Suprapubic skin (tissue), 4 donors: ENCODE results near the gene AKAP13. TPM values are rescaled to one million over a fixed set of nuclear protein-coding genes. Genes with fewer than 3 reads are reported as not detected.
A peak's percentile ranks its signal among the peaks of the same experiment; 100 is the strongest.

ENCODE experiments used
- DNase-seq, 2 donors: peaks; one replicate each; pipeline ENCODE4 v3.0.0-alpha.2; 2019; ENCODE audit warnings: low spot score in 2 of 2
- H3K27ac ChIP-seq: fragments of 200-600 bp; sonication (generic); one replicate; pipeline ENCODE4 v1.5.1; 2019
- H3K27me3 ChIP-seq: fragments of 200-600 bp; sonication (generic); one replicate; pipeline ENCODE4 v1.5.1; 2019
- H3K36me3 ChIP-seq: fragments of 200-600 bp; sonication (generic); one replicate; pipeline ENCODE4 v1.5.1; 2019
- H3K4me1 ChIP-seq: fragments of 200-600 bp; sonication (generic); one replicate; pipeline ENCODE4 v1.5.1; 2019
- H3K4me3 ChIP-seq: fragments of 200-600 bp; sonication (generic); one replicate; pipeline ENCODE4 v1.5.1; 2019; ENCODE audit warnings: mild to moderate bottlenecking
- H3K9me3 ChIP-seq: fragments of 200-600 bp; sonication (generic); one replicate; pipeline ENCODE4 v1.5.1; 2019
- EP300 ChIP-seq: sonication (generic); formaldehyde crosslinking; IDR thresholded peaks from one replicate; pipeline ENCODE4 v1.6.1; 2017; ENCODE audit warnings: antibody characterized with exemption
- POLR2A ChIP-seq, 2 donors: fragments of 450-650 bp; IDR thresholded peaks; one replicate each; pipeline ENCODE4 v1.6.1; 2017; ENCODE audit warnings: antibody characterized with exemption in 2 of 2, mild to moderate bottlenecking in 2 of 2, moderate library complexity in 2 of 2
- POLR2AphosphoS5 ChIP-seq, 3 donors: sonication (generic); formaldehyde crosslinking; IDR thresholded peaks; one replicate each; pipeline ENCODE4 v1.6.1; 2017; ENCODE audit warnings: antibody characterized with exemption in 3 of 3
- WGBS: methylation state at CpG from one replicate; pipeline ENCODE4 v1.1.5; 2018; 5-methylcytosine and 5-hydroxymethylcytosine counted together
- total RNA-seq, 4 donors: library from RNA; depleted of rRNA; stranded (reverse); fragments of >200 nt; gene quantifications; one replicate each; pipeline ENCODE4 v1.1.0, GENCODE V29; 2016
- TF ChIP-seq, protein P1 (sequence below), 2 donors: fragments of 200-600 bp in 1 of 2; fragments of 450-650 bp in 1 of 2; sonication (generic) in 1 of 2; IDR thresholded peaks; one replicate each; pipeline ENCODE4 v1.5.1; 2016 to 2019; ENCODE audit warnings: antibody characterized with exemption in 2 of 2, mild to moderate bottlenecking in 1 of 2, moderate library complexity in 1 of 2

AKAP13 gene
- total RNA-seq, 4 donors from 2014 or later, result 124 to 249 (median 163) TPM

DNA sequence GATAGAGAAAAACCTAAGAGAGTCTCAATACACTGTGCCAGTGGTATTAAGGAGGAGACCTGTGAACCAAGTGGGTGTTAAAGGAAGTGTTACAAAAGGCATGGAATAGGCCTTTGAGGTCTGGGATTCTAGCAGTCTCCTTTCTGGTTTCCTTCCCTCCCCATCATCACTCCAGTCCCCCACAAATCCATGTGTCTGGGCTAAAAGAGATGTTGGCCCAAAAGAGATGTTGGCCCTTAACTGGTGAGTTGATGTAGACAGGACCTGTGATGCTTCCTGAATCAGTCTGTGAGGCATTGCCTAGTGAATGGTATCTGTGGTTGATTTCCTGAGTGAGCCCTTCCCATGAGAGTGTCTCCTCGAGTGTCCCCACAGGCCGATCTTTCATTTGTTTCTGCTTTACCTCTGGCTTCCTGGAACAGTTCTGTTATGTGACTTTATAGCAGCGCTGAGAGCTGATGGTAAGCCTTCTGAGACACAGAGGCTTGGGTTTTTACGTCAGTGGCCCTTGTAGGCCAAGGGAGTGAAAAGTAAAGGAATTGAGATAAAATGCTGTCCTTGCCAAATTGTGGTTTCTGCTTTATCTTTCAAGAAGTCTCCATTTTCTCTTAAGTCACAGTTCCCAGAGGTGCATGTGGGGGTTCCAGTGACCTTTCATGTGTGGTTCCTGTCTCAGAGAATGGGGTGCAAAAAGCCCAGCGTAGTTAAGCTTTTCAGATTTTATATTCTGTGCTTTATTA lies 326.5 kb downstream of the AKAP13 start:
- peaks cover 65% of the 10 kb centered on the region for H3K4me1 ChIP-seq
- peak overlapping the region; percentile 83 for H3K27ac ChIP-seq
- H3K9me3 ChIP-seq, result no peaks in the 10 kb centered on the region
- TF ChIP-seq POLR2AphosphoS5 (IDR thresholded peaks at IDR 0.05) (no peak), EP300 (no peak), POLR2A (IDR thresholded peaks at IDR 0.05) (no peak)
- TF ChIP-seq, protein P1, sequence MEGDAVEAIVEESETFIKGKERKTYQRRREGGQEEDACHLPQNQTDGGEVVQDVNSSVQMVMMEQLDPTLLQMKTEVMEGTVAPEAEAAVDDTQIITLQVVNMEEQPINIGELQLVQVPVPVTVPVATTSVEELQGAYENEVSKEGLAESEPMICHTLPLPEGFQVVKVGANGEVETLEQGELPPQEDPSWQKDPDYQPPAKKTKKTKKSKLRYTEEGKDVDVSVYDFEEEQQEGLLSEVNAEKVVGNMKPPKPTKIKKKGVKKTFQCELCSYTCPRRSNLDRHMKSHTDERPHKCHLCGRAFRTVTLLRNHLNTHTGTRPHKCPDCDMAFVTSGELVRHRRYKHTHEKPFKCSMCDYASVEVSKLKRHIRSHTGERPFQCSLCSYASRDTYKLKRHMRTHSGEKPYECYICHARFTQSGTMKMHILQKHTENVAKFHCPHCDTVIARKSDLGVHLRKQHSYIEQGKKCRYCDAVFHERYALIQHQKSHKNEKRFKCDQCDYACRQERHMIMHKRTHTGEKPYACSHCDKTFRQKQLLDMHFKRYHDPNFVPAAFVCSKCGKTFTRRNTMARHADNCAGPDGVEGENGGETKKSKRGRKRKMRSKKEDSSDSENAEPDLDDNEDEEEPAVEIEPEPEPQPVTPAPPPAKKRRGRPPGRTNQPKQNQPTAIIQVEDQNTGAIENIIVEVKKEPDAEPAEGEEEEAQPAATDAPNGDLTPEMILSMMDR (IDR thresholded peaks at IDR 0.05), result no peak
- 64% methylated on average over 5 of the region's 5 CpGs for WGBS
- H3K27me3 ChIP-seq, result no peaks in the 10 kb centered on the region
- DNase-seq, result no peak
- H3K36me3 ChIP-seq, result peaks cover 37% of the 10 kb centered on the region
- peak overlapping the region; percentile 17 for H3K4me3 ChIP-seq

DNA sequence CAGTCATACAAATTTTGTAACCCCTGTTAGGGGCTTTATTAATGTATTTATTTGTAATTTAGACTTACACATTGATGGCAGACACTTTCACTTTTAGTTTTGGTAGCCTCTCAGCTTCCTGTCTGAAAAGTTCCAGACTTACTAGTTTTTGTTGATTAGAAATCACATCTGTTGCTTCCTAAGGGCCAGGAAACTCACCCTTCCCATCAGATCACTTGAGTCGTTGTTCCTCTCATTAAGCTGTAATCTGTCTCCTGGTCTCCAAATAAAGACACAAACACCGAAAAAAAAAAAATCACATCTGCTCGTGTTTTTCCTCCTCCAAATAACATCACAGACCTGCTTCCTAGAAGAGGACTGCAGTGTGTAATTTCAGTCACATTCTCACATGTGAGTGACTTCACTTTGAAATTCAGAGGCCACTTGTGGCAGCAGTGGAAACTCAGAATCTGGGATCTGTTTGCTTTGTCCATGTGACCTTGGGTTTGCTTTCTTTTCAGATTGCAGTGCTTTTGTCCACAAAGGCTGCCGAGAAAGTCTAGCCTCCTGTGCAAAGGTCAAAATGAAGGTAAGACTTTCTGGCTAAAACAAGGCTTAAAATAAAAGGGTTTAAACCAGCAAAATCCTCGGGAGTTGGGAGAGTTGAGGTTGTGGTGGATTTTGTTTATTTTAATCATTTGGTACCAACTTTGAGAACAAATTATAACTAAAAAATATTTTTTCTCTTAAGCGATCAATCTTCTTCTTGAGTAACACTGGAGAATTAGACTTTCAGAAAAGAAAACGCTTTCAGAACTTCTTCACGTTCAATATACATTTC lies 327.3 kb downstream of the AKAP13 start:
- H3K27me3 ChIP-seq, result no peaks in the 10 kb centered on the region
- H3K9me3 ChIP-seq, result no peaks in the 10 kb centered on the region
- 50% methylated on average over 8 of the region's 8 CpGs for WGBS
- H3K4me1 ChIP-seq, result peaks cover 57% of the 10 kb centered on the region
- peaks cover 45% of the 10 kb centered on the region for H3K36me3 ChIP-seq
- no peak for DNase-seq
- H3K4me3 ChIP-seq, result peak overlapping the region; percentile 17
- peak overlapping the region; percentile 83 for H3K27ac ChIP-seq
- TF ChIP-seq POLR2A (IDR thresholded peaks at IDR 0.05) (no peak), POLR2AphosphoS5 (IDR thresholded peaks at IDR 0.05) (peak in 1 of 3 donors; percentile 55), EP300 (no peak)

DNA sequence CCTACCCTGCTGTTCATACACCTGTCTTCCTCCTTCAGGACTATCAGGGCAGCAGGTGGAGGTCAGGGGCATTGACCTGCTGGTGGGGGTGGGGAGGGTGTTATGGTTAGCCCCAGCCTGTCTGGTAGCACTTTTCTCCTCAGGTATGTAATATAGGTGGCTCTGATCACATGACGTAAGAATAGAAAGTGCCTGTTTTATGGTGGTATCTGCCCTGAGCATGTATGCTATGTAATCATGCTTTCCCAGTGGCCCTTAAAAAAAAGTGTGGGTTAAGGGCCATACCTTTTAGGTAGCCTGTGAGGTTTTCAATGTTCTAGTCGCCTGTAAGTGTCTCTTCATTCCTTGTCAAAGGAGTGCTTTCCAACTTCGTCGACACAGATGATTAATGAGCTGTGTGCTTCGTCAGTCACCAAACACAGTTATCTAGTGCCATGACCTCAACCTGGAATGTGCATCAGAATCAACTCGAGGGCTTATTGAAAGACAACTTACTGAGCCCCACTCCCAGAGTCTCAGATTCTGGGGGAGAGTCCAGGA lies 328.1 kb downstream of the AKAP13 start:
- Histone ChIP-seq H3K27ac (peak overlapping the region; percentile 83), H3K9me3 (no peaks in the 10 kb centered on the region), H3K4me3 (no peak overlapping the region), H3K27me3 (no peaks in the 10 kb centered on the region), H3K4me1 (peaks cover 52% of the 10 kb centered on the region), H3K36me3 (peaks cover 53% of the 10 kb centered on the region)
- no peak for DNase-seq
- WGBS, result 83% methylated on average over 6 of the region's 6 CpGs
- TF ChIP-seq POLR2AphosphoS5 (IDR thresholded peaks at IDR 0.05) (no peak), POLR2A (IDR thresholded peaks at IDR 0.05) (no peak), EP300 (no peak)
- TF ChIP-seq, protein P1 (IDR thresholded peaks at IDR 0.05), result no peak

GRCh38 chr15:85709250-85709649 lies 328.8 kb downstream of the AKAP13 start:
- Histone ChIP-seq H3K4me1 (peaks cover 47% of the 10 kb centered on the region), H3K27me3 (no peaks in the 10 kb centered on the region), H3K9me3 (no peaks in the 10 kb centered on the region), H3K27ac (no peak overlapping the region), H3K36me3 (peaks cover 59% of the 10 kb centered on the region), H3K4me3 (no peak overlapping the region)
- no peak for DNase-seq
- 94% methylated on average over 2 of the region's 2 CpGs for WGBS
- TF ChIP-seq, protein P1 (IDR thresholded peaks at IDR 0.05), result no peak

DNA sequence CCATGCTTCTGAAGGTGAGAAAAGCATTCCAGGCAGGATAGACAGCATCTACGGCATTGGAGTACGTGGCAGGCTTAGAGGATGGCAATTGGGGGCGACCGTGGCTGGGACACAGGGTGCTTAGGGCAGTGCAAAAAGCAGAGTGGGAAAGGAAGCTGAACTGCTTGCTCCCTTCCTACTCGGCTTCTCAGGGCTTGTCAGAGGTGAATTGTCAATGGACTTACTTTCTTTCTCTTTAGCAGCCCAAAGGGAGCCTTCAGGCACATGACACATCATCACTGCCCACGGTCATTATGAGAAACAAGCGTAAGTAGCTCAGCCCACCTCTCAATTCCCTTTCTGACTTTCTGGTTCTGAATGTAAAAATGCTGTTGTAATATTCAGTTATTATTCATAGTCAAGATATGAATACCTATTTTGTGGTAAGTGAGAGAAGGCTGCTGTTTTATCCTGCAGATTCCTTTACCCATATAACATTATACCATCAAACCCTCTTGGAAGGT lies 330.0 kb downstream of the AKAP13 start:
- Histone ChIP-seq H3K36me3 (peaks cover 71% of the 10 kb centered on the region), H3K27me3 (no peaks in the 10 kb centered on the region), H3K27ac (no peak overlapping the region), H3K4me3 (no peak overlapping the region), H3K4me1 (peaks cover 36% of the 10 kb centered on the region), H3K9me3 (no peaks in the 10 kb centered on the region)
- no peak for DNase-seq
- 89% methylated on average over 7 of the region's 7 CpGs for WGBS
- no peak for TF ChIP-seq POLR2A (IDR thresholded peaks at IDR 0.05)
- no peak for TF ChIP-seq EP300
- TF ChIP-seq POLR2AphosphoS5 (IDR thresholded peaks at IDR 0.05), result no peak
- TF ChIP-seq, protein P1 (IDR thresholded peaks at IDR 0.05), result no peak
